Activated B cell treated with CpG ODN at 0.5 μM for 24 hours (primary cell): ENCODE data around the gene LRP8. TPM values are rescaled to one million over a fixed set of nuclear protein-coding genes. Genes with fewer than 3 reads are reported as not detected.

ENCODE experiments used
- ATAC-seq: fragments of 200-7000 bp; cut with Tn5 transposase; one replicate; pipeline ENCODE4 v1.10.0; 2021; ENCODE audit warnings: low read depth, mild to moderate bottlenecking, moderate library complexity
- CTCF ChIA-PET: fragments of 350-600 bp; sonication (Branson Sonifier 250); formaldehyde crosslinking; loops from one replicate; lab custom pipeline; 2021; ENCODE audit warnings: antibody characterized with exemption; lab: Charles Lee
- POLR2A ChIA-PET: fragments of 350-600 bp; sonication (Branson Sonifier 250); formaldehyde crosslinking; loops from one replicate; lab custom pipeline; 2021; ENCODE audit warnings: antibody characterized with exemption; lab: Charles Lee
- DNase-seq: peaks from one replicate; pipeline ENCODE4 v3.0.0; 2022
- H3K27ac Mint-ChIP-seq: one replicate; pipeline ENCODE4 v1.8.0; 2020; ENCODE audit warnings: mixed read lengths
- H3K27me3 Mint-ChIP-seq: one replicate; pipeline ENCODE4 v1.8.0; 2021; ENCODE audit warnings: mixed read lengths
- H3K36me3 Mint-ChIP-seq: one replicate; pipeline ENCODE4 v1.8.0; 2021; ENCODE audit warnings: low read depth, mixed read lengths
- H3K4me1 Mint-ChIP-seq: one replicate; pipeline ENCODE4 v1.8.0; 2021; ENCODE audit warnings: mixed read lengths
- H3K4me3 Mint-ChIP-seq: one replicate; pipeline ENCODE4 v1.8.0; 2020; ENCODE audit warnings: mild to moderate bottlenecking, mixed read lengths
- H3K9me3 Mint-ChIP-seq: one replicate; pipeline ENCODE4 v1.8.0; 2020; ENCODE audit warnings: mixed read lengths
- intact Hi-C: fragments of 100-400 bp; cut with micrococcal nuclease; formaldehyde crosslinking; loops from one replicate; pipeline ENCODE4 v1.15.1; 2024
- total RNA-seq: library from RNA; stranded (reverse); gene quantifications from 2 replicates; pipeline ENCODE4 v1.2.3, GENCODE V29; 2022
- TF ChIP-seq, protein P1 (sequence below): fragments of 200-600 bp; IDR thresholded peaks from one replicate; pipeline ENCODE4 v1.8.0; 2022; ENCODE audit warnings: antibody characterized with exemption, mild to moderate bottlenecking

The LRP8 gene
- total RNA-seq, 1 donor from 2014 or later: 40.6 TPM

DNA sequence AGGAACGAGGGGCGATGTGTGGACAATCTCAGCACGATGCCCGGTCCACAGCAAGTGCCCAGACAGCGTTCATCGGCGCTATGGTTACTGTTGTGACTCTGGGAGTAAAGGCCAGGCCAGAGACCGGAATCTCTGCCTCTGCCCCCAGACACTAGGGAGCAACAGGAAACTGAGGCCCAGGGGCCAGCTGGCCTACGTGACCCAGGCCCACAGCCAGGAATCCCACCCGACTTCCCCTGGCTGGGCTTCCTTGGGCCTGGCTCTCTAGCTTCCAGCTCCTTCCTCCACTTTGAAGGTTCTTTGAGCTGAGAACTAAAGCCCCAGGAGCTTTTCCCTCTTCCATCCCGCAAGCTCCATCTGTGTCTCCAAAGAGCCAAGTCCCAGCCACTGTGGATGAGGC is 4.6 kb downstream of the LRP8 start:
- H3K4me3 Mint-ChIP-seq: no peak overlapping the region
- H3K27me3 Mint-ChIP-seq: no peaks in the 10 kb centered on the region
- POLR2A ChIA-PET: no interaction called here
- TF ChIP-seq, protein P1, sequence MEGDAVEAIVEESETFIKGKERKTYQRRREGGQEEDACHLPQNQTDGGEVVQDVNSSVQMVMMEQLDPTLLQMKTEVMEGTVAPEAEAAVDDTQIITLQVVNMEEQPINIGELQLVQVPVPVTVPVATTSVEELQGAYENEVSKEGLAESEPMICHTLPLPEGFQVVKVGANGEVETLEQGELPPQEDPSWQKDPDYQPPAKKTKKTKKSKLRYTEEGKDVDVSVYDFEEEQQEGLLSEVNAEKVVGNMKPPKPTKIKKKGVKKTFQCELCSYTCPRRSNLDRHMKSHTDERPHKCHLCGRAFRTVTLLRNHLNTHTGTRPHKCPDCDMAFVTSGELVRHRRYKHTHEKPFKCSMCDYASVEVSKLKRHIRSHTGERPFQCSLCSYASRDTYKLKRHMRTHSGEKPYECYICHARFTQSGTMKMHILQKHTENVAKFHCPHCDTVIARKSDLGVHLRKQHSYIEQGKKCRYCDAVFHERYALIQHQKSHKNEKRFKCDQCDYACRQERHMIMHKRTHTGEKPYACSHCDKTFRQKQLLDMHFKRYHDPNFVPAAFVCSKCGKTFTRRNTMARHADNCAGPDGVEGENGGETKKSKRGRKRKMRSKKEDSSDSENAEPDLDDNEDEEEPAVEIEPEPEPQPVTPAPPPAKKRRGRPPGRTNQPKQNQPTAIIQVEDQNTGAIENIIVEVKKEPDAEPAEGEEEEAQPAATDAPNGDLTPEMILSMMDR: no peak
- H3K4me1 Mint-ChIP-seq: peaks cover 21% of the 10 kb centered on the region
- no peak overlapping the region for H3K27ac Mint-ChIP-seq
- ATAC-seq (no peak), DNase-seq (no peak)
- no peaks in the 10 kb centered on the region for H3K9me3 Mint-ChIP-seq
- intact Hi-C loops: loop anchor here (10.0 kb wide), 1 partner anchor 769 kb away; the partner anchor contains the start of gene TUT4
- CTCF ChIA-PET: no interaction called here
- H3K36me3 Mint-ChIP-seq: peaks cover 15% of the 10 kb centered on the region

DNA sequence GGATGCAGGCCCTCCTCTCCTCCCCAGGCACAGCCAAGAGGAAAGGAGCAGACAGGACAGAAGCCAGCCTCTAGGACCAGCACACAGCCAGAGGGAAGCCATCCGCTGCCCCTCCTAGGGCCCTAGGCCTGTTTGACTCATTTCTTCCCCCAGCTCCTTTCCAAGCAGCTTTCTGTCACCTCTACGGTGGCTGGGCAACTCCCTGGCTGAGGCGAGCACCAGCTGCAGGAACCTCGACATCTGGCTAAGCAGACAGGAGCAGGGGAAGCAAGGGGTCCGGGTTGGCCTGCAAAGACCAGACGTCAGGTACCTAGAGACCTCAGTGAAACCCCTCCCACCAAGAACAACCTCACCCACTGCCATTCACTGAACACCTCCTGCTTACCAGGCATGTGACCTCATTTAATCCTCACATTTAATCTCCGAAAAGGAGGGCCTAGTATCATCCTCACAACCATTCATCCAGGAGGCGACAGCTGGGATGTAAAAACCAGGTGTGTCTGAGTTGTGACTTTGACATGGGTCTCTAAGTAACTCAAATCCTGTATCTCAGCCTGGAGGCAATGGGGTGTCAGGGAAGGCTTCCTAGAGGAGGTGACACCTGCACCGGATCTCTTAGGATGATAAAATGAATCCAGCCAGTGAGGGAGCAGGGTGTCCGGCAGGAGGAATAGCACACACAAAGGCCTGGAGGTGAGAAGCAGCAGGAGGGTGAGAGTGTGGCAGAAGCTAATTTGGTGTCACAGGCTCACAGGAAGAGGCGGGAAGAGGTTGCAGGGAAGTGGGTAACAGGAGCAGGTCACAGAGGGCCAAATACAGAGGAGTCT is 5.9 kb downstream of the LRP8 start:
- intact Hi-C loops: loop anchor here (10.0 kb wide), 1 partner anchor 767 kb away; the partner anchor contains the start of gene TUT4
- ATAC-seq: no peak
- Mint-ChIP-seq H3K27ac (no peak overlapping the region), H3K9me3 (no peaks in the 10 kb centered on the region), H3K4me1 (peaks cover 26% of the 10 kb centered on the region), H3K36me3 (peaks cover 12% of the 10 kb centered on the region), H3K27me3 (no peaks in the 10 kb centered on the region), H3K4me3 (no peak overlapping the region)
- ChIA-PET CTCF (interaction anchor here (1.1 kb wide), 1 partner anchor 71 kb away, joined by 3 read pairs; no protein-coding TSS in a partner anchor), POLR2A (no interaction called here)
- DNase-seq: no peak
- TF ChIP-seq, protein P1: no peak

DNA sequence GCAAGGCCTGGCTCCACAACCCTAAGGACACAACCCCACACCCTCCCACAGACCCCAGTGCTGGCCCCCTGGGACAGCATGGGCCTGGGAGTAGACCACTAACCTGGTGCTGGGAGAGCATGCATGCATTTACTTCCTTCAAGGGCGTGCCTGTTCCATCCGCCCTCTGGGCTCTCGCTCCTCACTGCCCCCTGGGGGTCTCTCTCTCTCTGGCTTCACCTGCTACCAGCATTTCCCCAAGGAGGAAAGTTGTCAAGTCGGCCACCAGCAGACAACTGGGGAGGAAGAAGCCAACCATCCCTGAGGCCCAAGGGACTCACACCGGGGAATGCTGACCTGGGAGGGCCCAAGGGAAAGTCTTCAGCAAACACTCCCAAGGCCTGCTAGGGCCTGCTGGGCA is 6.5 kb downstream of the LRP8 start:
- peaks cover 29% of the 10 kb centered on the region for H3K4me1 Mint-ChIP-seq
- POLR2A ChIA-PET: interaction anchor here (0.5 kb wide), 1 partner anchor 43 kb away, joined by 3 read pairs; no protein-coding TSS in a partner anchor
- H3K36me3 Mint-ChIP-seq: peaks cover 8% of the 10 kb centered on the region
- TF ChIP-seq, protein P1: no peak
- CTCF ChIA-PET: interaction anchor here (1.1 kb wide), 1 partner anchor 72 kb away, joined by 3 read pairs; no protein-coding TSS in a partner anchor
- no peak overlapping the region for H3K27ac Mint-ChIP-seq
- no peak overlapping the region for H3K4me3 Mint-ChIP-seq
- no peaks in the 10 kb centered on the region for H3K9me3 Mint-ChIP-seq
- intact Hi-C loops: loop anchor here (10.0 kb wide), 1 partner anchor 767 kb away; the partner anchor contains the start of gene TUT4
- H3K27me3 Mint-ChIP-seq: no peaks in the 10 kb centered on the region
- DNase-seq: peak; percentile 24
- no peak for ATAC-seq

DNA sequence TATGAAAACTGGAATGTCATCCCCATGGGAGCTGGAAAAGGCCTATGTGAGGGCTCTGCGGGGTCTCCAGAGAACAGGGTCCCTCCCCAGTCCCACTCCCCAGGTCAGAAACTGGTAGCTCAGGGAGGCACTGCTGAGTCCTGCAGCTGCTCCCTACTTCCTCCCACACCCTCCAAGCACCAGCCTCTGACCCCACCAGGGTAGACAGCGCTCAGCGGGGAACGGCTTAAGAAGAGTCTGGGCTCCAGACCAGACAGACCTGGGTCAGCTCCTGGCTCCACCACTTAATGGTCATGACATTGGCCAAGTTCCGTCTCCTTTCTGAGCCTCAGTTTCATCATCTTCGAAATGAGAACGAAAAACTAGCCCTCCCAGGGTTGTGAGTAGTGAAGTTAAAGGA is 7.2 kb downstream of the LRP8 start:
- TF ChIP-seq, protein P1: no peak
- H3K4me1 Mint-ChIP-seq: peaks cover 27% of the 10 kb centered on the region
- ATAC-seq: no peak
- POLR2A ChIA-PET: no interaction called here
- no peak overlapping the region for H3K27ac Mint-ChIP-seq
- H3K4me3 Mint-ChIP-seq: no peak overlapping the region
- no peaks in the 10 kb centered on the region for H3K9me3 Mint-ChIP-seq
- intact Hi-C loops: loop anchor here (10.0 kb wide), 1 partner anchor 766 kb away; the partner anchor contains the start of gene TUT4
- DNase-seq: no peak
- H3K27me3 Mint-ChIP-seq: no peaks in the 10 kb centered on the region
- peaks cover 8% of the 10 kb centered on the region for H3K36me3 Mint-ChIP-seq
- CTCF ChIA-PET: no interaction called here
